H1 (cell line): ENCODE measurements around the gene ADAMTS9. TPM values are rescaled to one million over a fixed set of nuclear protein-coding genes. Genes with fewer than 3 reads are reported as not detected.

Source experiments
- CTCF ChIA-PET: fragments of 300-600 bp; sonication (Branson Sonifier 250); formaldehyde crosslinking; loops from one replicate; lab custom pipeline; 2021; ENCODE audit not compliant: partially characterized antibody; lab: Charles Lee
- POLR2A ChIA-PET: fragments of 300-600 bp; sonication (Branson Sonifier 250); formaldehyde crosslinking; loops from one replicate; lab custom pipeline; 2021; ENCODE audit warnings: inconsistent platforms; ENCODE audit not compliant: partially characterized antibody; lab: Charles Lee
- DNase-seq, 2 experiments: peaks; one replicate each; pipeline versions ENCODE4 v3.0.0 to v3.0.0-alpha.2; 2010 to 2022; ENCODE audit warnings: low spot score in 2 of 2, low read depth in 1 of 2, mixed read lengths in 1 of 2
- FAIRE-seq: peaks from 2 replicates; lab custom pipeline; 2011; peaks lifted over from hg19 to GRCh38; lab: Jason Lieb, UNC
- H2AFZ ChIP-seq: 2 replicates; pipeline ENCODE4 v1.8.1; 2012; ENCODE audit warnings: low read length, inconsistent platforms
- H2AK5ac ChIP-seq: 2 replicates; pipeline ENCODE4 v1.6.1; 2013; ENCODE audit warnings: low read depth, low read length
- H2BK120ac ChIP-seq: replicated peaks from 2 replicates; pipeline ENCODE3; 2013; ENCODE audit warnings: low read depth, low read length, inconsistent platforms
- H2BK12ac ChIP-seq: 2 replicates; pipeline ENCODE4 v1.6.1; 2013; ENCODE audit warnings: low read depth, low read length
- H2BK15ac ChIP-seq: 2 replicates; pipeline ENCODE4 v1.6.1; 2013; ENCODE audit warnings: low read length
- H2BK20ac ChIP-seq: 2 replicates; pipeline ENCODE4 v1.6.1; 2013; ENCODE audit warnings: low read length
- H2BK5ac ChIP-seq: 2 replicates; pipeline ENCODE4 v1.6.1; 2013; ENCODE audit warnings: low read depth, low read length
- H3K14ac ChIP-seq: 2 replicates; pipeline ENCODE4 v1.6.1; 2013; ENCODE audit warnings: inconsistent platforms; ENCODE audit not compliant: insufficient read length
- H3K18ac ChIP-seq: 2 replicates; pipeline ENCODE4 v1.6.1; 2013; ENCODE audit warnings: low read length; ENCODE audit errors: extremely low read depth
- H3K23ac ChIP-seq: 2 replicates; pipeline ENCODE4 v1.6.1; 2013; ENCODE audit warnings: inconsistent platforms; ENCODE audit not compliant: insufficient read length
- H3K23me2 ChIP-seq: 2 replicates; pipeline ENCODE4 v1.6.1; 2013; ENCODE audit warnings: low read depth, low read length
- H3K27ac ChIP-seq: 2 replicates; pipeline ENCODE4 v1.6.1; 2011; ENCODE audit warnings: low read depth, low read length, inconsistent platforms
- H3K27me3 ChIP-seq, 4 experiments: replicated peaks in 1 of 4; 1 replicate in 1 of 4; 2 replicates in 3 of 4; pipeline versions ENCODE4 v1.6.1 to v1.8.1; 2011 to 2013; ENCODE audit warnings: low read length in 3 of 4, mild to moderate bottlenecking in 3 of 4, inconsistent platforms in 2 of 4, mixed read lengths in 2 of 4, moderate library complexity in 1 of 4; ENCODE audit not compliant: control insufficient read depth in 3 of 4, insufficient read depth in 3 of 4; ENCODE audit errors: extremely low read depth in 1 of 4
- H3K36me3 ChIP-seq, 4 experiments: 2 replicates each; pipeline versions ENCODE4 v1.6.1 to v1.8.1; 2011 to 2013; ENCODE audit warnings: mild to moderate bottlenecking in 4 of 4, low read length in 3 of 4, moderate library complexity in 2 of 4, control low read depth in 1 of 4, inconsistent platforms in 1 of 4; ENCODE audit not compliant: insufficient read depth in 4 of 4, control insufficient read depth in 2 of 4
- H3K4ac ChIP-seq: replicated peaks from 2 replicates; pipeline ENCODE3; 2013; ENCODE audit warnings: low read length, low read depth, mixed read lengths, inconsistent platforms; ENCODE audit not compliant: insufficient read length
- H3K4me1 ChIP-seq, 4 experiments: replicated peaks in 1 of 4; 1 replicate in 1 of 4; 2 replicates in 3 of 4; pipeline versions ENCODE4 v1.6.1 to v1.8.1; 2011 to 2013; ENCODE audit warnings: low read length in 3 of 4, inconsistent platforms in 2 of 4, mixed read lengths in 1 of 4; ENCODE audit not compliant: insufficient read depth in 4 of 4, control insufficient read depth in 3 of 4
- H3K4me2 ChIP-seq, 2 experiments: 2 replicates each; pipeline versions ENCODE4 v1.6.1 to v1.8.1; 2011 to 2013; ENCODE audit warnings: low read depth in 2 of 2, low read length in 2 of 2, control low read depth in 1 of 2, inconsistent platforms in 1 of 2, mild to moderate bottlenecking in 1 of 2; ENCODE audit not compliant: insufficient read depth in 1 of 2
- H3K4me3 ChIP-seq, 4 experiments: fragments of 200-600, 300-600 bp in 1 of 4; sonication (generic), shearing (Covaris generic), sonication (Bioruptor Twin) in 1 of 4; 2 replicates each; pipeline versions ENCODE4 v1.5.1 to v1.8.1; 2011 to 2016; ENCODE audit warnings: low read length in 4 of 4, low read depth in 3 of 4, control low read depth in 2 of 4, inconsistent platforms in 2 of 4, mild to moderate bottlenecking in 2 of 4, mixed read lengths in 1 of 4, moderate library complexity in 1 of 4; ENCODE audit not compliant: insufficient read depth in 2 of 4; ENCODE audit errors: extremely low read depth in 1 of 4
- H3K56ac ChIP-seq: replicated peaks from 2 replicates; pipeline ENCODE3; 2013; ENCODE audit warnings: low read depth, mild to moderate bottlenecking, mixed read lengths, low read length, inconsistent platforms; ENCODE audit not compliant: insufficient read length
- H3K79me1 ChIP-seq: 2 replicates; pipeline ENCODE4 v1.6.1; 2013; ENCODE audit warnings: low read depth, low read length, control low read depth
- H3K79me2 ChIP-seq, 2 experiments: 2 replicates each; pipeline versions ENCODE4 v1.6.1 to v1.8.1; 2012 to 2013; ENCODE audit warnings: low read length in 2 of 2, mild to moderate bottlenecking in 2 of 2, inconsistent platforms in 1 of 2; ENCODE audit not compliant: insufficient read depth in 2 of 2, control insufficient read depth in 1 of 2
- H3K9ac ChIP-seq, 4 experiments: replicated peaks in 1 of 4; 1 replicate in 1 of 4; 2 replicates in 3 of 4; pipeline versions ENCODE4 v1.6.1 to v1.8.1; 2011 to 2013; ENCODE audit warnings: low read depth in 3 of 4, low read length in 3 of 4, control low read depth in 2 of 4, mild to moderate bottlenecking in 2 of 4, moderate library complexity in 2 of 4, inconsistent platforms in 1 of 4; ENCODE audit errors: extremely low read depth in 1 of 4
- H3K9me3 ChIP-seq, 2 experiments: 2 replicates each; pipeline versions ENCODE4 v1.6.1 to v1.8.1; 2012 to 2013; ENCODE audit warnings: mild to moderate bottlenecking in 2 of 2, moderate library complexity in 2 of 2, control low read depth in 1 of 2, inconsistent platforms in 1 of 2, low read depth in 1 of 2, low read length in 1 of 2, mixed read lengths in 1 of 2; ENCODE audit not compliant: insufficient read depth in 2 of 2
- H4K20me1 ChIP-seq, 2 experiments: replicated peaks in 1 of 2; 2 replicates each; pipeline versions ENCODE3 to v1.8.1; 2011 to 2013; ENCODE audit warnings: inconsistent platforms in 2 of 2, low read length in 2 of 2, mild to moderate bottlenecking in 1 of 2; ENCODE audit not compliant: insufficient read depth in 2 of 2, control insufficient read depth in 1 of 2
- H4K5ac ChIP-seq: 2 replicates; pipeline ENCODE4 v1.6.1; 2013; ENCODE audit warnings: low read length, low read depth, mixed read lengths, inconsistent platforms; ENCODE audit not compliant: insufficient read length
- H4K8ac ChIP-seq: 2 replicates; pipeline ENCODE4 v1.8.0; 2013; ENCODE audit warnings: mild to moderate bottlenecking, moderate library complexity, low read length, inconsistent platforms; ENCODE audit not compliant: insufficient read depth; ENCODE audit errors: extremely low read depth
- H4K91ac ChIP-seq: replicated peaks from 2 replicates; pipeline ENCODE3; 2013; ENCODE audit warnings: low read length, mixed read lengths, inconsistent platforms; ENCODE audit not compliant: insufficient read length
- CBX5 ChIP-seq: fragments of 300-800, 300-1000 bp; sonication (generic); IDR thresholded peaks from 2 replicates; pipeline ENCODE4 v1.7.1; 2016; ENCODE audit warnings: antibody characterized with exemption, low read length, low read depth
- POLR2AphosphoS5 ChIP-seq: IDR thresholded peaks from 2 replicates; pipeline ENCODE4 v1.6.1; 2011; ENCODE audit warnings: low read depth, low read length
- TBP ChIP-seq: IDR thresholded peaks from 2 replicates; pipeline ENCODE4 v1.6.1; 2011; ENCODE audit warnings: low read depth, low read length, improper control_type of control experiment
- WGBS, 2 experiments: shearing (Covaris generic) in 1 of 2; methylation state at CpG; one replicate each; pipeline versions ENCODE4 v1.1.6 to v1.1.7; 2013 to 2015; ENCODE audit warnings: low lambda C conversion rate in 2 of 2, mixed read lengths in 2 of 2, inconsistent platforms in 1 of 2, low coverage in 1 of 2, missing lambda C conversion rate in 1 of 2; ENCODE audit not compliant: insufficient replicate concordance in 2 of 2, insufficient coverage in 1 of 2, insufficient read length in 1 of 2; ENCODE audit errors: extremely low coverage in 1 of 2, missing lambda C conversion rate in 1 of 2; 5-methylcytosine and 5-hydroxymethylcytosine counted together
- polyA plus RNA-seq, 7 experiments: library from polyadenylated mRNA; depleted of rRNA in 3 of 7; stranded (reverse) in 5 of 7; unstranded in 2 of 7; fragments of >200 nt in 5 of 7; fragments of 200-250 nt in 2 of 7; gene quantifications; 1 replicate in 5 of 7; 2 replicates in 1 of 7; 4 replicates in 1 of 7; pipeline versions ENCODE4 v1.2.1 to v1.2.3, GENCODE V29; 2011 to 2013; ENCODE audit warnings: missing spikeins in 2 of 7, mixed read lengths in 2 of 7
- total RNA-seq: library from RNA; stranded (reverse); fragmentation: NEBNext Ultra II Directional; extraction: Animal tissue kit (Norgen Biotek cat#: 25700); gene quantifications from 2 replicates; pipeline ENCODE4 v1.2.1, GENCODE V29; 2021

The ADAMTS9 gene
- total and polyA plus RNA-seq, 2 of the 8 experiments (the other 6 are each of a cell fraction or from before 2014, with no cell fraction given) = 0.20 to 0.41 TPM

DNA sequence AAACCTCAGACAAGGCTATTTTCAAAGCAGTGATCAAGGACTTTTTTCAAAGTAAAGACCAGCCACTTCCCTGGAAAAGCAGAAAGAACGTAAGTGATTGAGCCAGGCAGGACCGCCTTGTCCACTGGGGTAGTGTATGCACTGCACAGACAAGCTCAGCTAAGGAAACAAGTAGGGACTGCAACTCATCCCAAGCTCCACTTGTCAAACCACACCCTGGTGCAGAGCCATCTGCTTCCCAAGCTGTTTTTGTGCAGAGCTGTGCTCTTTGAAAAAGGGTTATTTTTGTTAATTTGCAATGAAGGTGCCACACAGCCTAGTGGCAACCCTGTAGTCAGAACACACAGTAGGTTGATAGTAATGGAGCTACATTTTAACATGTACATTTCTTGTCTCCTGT is 193.3 kb downstream of the ADAMTS9 start:
- 82% methylated on average over 2 of the region's 2 CpGs; no CpG with 5 or more reads in 1 of the 2 experiments for WGBS, 2 experiments
- H2BK120ac ChIP-seq = no peak overlapping the region
- no peak overlapping the region for H3K27ac ChIP-seq
- peaks cover 0 to 8% (median 7%) of the 10 kb centered on the region in 4 experiments; a peak in 3 of 7 replicates for H3K27me3 ChIP-seq
- H2BK5ac ChIP-seq = no peak overlapping the region
- H4K8ac ChIP-seq = no peak overlapping the region
- CTCF ChIA-PET = interaction anchor here (0.7 to 3.4 kb wide), 4 partner anchors 10 to 463 kb away, joined by 3 to 17 read pairs (median 6); no protein-coding TSS in a partner anchor
- POLR2A ChIA-PET = no interaction called here
- H3K79me1 ChIP-seq = no peaks in the 10 kb centered on the region
- peaks cover 15 to 23% (median 18%) of the 10 kb centered on the region in 4 experiments for H3K4me1 ChIP-seq
- H4K91ac ChIP-seq = no peak overlapping the region
- no peak overlapping the region for H2AFZ ChIP-seq
- H3K23ac ChIP-seq = no peak overlapping the region
- no peaks in the 10 kb centered on the region for H3K23me2 ChIP-seq
- DNase-seq = no peak
- H3K18ac ChIP-seq = no peak overlapping the region
- no peak overlapping the region for H2BK20ac ChIP-seq
- H3K9ac ChIP-seq = no peak overlapping the region
- no peak for TF ChIP-seq CBX5
- no peak for TF ChIP-seq POLR2AphosphoS5
- TF ChIP-seq TBP = no peak
- TF ChIP-seq, all 59 proteins: peak for 0
- Histone ChIP-seq H3K14ac (no peak overlapping the region), H4K20me1 (no peaks in the 10 kb centered on the region), H2BK15ac (no peak overlapping the region), H3K4me3 (no peak overlapping the region), H4K5ac (no peak overlapping the region), H3K9me3 (no peaks in the 10 kb centered on the region), H3K4me2 (no peak overlapping the region), H2AK5ac (no peak overlapping the region), H3K79me2 (no peaks in the 10 kb centered on the region), H3K36me3 (no peaks in the 10 kb centered on the region), H3K56ac (no peak overlapping the region), H3K4ac (no peak overlapping the region), H2BK12ac (no peak overlapping the region)
- FAIRE-seq = no peak
